ENCODE results near the gene NFS1.
"Not testable (repeated sequence)": the region's sequence is repeated elsewhere in the genome, so short reads cannot be mapped to it uniquely, and the experiment has no call there.

The NFS1 gene

DNA sequence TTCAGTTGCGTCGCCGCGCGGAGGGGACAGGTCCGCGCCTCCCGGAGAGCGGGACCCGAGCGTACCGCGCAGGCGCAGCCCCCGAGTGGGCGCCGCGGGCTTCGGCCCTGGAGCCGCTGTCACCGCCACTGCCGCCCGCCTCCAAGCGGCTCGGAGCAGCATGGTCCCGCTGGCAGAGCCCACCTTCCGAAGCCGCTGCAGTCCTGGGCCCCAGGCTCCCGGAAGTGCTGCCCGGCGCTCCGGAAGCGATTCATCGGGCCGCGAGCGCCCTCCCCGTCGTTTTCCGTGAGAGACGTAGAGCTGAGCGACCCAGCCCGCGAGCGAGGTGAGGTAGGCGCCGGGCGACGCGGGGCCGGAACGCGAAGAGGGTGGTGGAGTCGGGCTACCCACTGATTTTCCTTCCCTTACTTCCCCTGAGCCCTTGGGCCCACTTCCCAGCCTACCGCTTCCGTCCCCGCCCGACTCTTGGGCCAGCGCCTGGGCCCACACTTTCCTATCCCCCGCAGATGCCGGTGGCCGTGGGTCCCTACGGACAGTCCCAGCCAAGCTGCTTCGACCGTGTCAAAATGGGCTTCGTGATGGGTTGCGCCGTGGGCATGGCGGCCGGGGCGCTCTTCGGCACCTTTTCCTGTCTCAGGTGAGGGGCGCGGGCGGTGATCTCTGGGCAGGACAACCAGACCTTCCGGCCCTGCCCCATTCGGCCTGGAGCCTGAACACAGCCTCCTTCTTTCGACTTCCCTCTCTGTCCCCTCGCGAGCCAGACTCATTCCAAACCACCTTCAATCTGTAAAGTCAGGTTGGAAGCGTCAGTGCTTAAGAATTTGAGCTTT, at the start of gene NFS1, which contains the start of gene ROMO1:
NFS1 (minus strand) TSS at position 226 of the 830 bp plus-strand sequence; CDS start at position 162, 64 bp downstream.
ROMO1 (plus strand) TSS at position 279 of the 830 bp plus-strand sequence; CDS start at position 507, 228 bp downstream.
- DNase-seq, result peak; percentile 89

DNA sequence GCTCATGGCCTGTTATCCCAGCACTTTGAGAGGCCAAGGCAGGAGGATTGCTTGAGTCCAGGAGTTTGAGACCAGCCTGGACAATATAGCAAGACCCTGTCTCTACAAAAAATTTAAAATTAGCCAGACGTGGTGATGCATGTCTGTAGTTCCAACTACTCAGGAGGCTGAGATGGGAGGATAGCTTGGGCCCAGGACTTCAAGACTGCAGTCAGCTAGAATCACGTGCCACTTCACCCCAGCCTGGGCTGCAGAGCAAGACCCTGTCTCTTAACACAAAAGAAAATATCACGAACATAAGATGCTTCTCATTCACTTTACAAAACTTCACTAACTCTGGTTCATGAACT, 45.3 kb upstream of the NFS1 start:
- not testable (repeated sequence) for DNase-seq

DNA sequence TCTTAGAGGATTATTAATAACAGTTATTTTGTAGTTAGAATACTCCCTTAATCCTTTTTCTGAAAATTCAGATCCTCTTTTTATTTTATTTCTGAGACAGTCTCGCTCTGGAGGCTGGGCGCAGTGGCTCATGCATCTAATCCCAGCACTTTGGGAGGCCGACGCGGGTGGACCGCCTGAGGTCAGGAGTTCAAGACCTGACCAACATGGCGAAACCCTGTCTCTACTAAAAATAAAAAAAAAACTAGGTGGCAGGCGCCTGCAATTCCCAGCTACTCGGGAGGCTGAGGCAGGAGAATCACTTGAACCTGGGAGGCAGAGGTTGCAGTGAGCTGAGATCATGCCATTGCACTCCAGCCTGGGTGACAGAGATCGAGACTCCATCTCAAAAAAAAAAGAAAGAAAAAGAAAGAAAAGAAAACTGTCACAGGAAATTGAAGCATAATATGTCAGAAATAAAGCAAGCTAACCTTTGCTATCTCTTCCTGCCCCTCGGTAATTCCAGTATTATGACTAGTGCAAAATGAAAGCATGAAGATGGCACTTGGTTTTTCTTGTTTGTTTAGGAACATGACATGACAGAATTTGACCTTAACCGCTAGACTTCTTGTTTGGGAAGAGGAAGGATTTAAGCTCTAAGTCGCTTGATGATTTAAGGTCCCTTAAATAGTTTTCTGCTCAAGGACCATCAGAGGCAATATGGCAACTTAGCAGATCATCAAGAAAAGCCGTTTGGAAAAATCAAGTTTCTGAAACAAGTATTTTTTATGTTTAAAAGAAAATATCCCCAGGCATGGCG, 44.7 kb upstream of the NFS1 start:
- DNase-seq, result no peak

DNA sequence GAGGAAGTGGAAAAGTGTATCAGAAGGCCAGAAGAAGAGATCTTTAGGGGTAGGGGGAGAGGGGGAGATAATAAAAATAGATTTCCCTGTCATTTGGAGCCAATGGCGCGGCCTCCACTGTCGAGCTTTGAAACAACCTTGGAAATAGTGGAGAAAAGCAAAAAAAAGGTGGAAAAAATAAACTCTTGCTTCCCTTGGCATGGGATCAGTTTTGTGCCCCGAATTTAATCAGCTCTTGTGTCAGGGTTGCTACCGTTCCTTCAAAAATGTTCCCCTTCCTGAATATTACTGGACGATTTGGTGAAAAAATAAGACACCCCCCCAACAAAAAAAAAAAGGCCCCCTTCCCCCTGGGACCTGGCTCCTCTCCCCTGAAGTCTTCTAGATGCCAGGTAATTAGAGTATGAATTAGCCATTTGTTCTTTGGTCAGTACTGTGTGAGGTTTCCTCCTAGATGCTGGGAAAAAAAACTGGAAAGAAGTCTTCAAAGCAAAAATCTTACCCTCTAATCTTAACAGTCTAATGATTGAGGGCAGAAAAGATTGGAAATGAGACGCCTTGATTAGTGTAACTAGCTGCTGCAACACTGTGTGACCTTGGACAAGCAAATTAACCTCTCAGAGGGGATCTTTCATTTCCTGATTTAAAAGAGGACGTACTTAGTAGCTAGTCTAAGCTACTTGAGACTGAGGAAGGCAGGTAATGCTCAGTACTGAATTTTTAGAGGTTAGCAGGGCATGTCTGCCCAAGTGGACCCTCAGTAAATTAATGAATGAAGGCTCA, 43.8 kb upstream of the NFS1 start:
- DNase-seq, result no peak

DNA sequence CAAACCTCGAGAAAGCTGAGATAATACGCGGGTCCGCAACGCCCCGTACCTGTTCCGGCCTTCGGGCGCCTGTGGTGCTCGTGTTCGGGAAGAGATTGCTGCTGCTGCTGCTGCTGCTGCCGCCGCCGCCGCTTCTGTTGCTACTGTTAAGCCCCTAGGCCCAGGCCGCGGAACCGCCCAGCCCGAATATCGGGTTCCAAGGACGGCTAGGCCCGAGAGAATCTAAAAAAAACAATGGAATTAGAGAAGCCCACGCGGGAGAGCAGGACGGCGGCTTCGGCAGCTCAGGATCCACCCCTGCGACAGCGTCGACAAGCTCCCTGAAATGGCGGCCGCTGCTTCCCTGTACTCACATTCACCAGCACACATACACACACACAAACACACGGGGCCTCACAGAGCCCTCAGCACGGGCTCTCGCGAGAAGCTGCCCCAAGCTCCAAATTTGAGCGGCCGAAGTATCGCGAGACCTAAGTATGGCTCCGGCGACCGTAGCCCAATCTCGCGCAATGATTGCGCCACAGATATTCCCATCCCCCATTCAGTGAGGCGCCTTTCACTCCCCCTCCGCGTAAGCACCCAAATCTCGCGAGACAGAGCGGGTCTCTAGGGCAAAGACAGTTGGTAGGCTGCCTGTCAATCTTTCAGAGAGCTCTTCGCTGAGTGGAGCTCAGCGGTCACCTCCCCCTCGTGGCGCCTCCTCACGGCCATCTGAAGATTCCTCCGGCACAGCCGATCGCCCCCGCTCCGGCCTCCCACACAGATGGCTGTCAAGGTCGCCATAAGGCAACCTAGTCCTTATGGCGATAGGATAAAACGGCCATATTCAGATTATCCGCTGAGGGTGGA, 43.0 kb upstream of the NFS1 start, which contains the start of gene RBM39:
RBM39 (minus strand) TSS at position 369 of the 849 bp plus-strand sequence. CDS start 1,386 bp downstream, outside the sequence.
- DNase-seq, result peak; percentile 98

DNA sequence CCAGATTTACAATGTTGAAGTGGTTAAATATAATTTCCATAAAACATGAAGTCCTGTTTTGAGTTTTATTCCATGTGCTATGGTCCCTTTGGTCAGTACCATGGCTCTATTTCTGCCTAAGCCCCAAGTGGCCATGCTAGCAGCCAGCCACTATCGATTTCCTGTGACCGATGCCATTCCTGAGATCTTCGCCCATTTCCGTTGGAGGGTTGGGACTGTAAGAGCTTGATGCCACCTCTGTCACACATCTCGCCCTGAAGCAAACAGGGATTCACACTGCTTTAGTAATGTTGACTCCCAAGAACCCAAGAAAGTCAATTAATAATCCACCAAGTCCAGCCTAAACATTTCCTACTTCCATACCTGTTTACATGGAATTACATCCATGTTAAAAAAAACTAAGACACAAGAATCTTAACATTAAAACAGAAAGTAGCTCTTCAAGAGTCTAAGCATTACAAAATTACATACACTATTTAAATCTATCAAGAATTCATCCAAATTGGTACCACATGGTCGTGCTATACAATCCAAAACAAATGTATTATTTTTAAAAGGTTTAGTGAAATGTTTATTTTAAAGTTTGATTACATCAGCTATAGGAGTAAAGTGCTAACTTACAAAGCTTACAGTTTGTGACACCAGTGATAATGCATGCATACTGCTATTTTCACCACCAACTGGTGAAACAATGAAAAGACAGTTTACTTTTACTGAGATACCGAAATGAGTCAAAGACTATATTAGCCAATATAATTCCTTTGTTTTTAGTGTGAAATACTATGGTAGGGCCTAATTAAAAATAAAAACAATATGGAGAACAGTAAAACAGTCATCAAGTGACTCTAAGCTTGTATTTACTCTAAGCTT, 40.4 kb upstream of the NFS1 start:
- DNase-seq, result no peak

DNA sequence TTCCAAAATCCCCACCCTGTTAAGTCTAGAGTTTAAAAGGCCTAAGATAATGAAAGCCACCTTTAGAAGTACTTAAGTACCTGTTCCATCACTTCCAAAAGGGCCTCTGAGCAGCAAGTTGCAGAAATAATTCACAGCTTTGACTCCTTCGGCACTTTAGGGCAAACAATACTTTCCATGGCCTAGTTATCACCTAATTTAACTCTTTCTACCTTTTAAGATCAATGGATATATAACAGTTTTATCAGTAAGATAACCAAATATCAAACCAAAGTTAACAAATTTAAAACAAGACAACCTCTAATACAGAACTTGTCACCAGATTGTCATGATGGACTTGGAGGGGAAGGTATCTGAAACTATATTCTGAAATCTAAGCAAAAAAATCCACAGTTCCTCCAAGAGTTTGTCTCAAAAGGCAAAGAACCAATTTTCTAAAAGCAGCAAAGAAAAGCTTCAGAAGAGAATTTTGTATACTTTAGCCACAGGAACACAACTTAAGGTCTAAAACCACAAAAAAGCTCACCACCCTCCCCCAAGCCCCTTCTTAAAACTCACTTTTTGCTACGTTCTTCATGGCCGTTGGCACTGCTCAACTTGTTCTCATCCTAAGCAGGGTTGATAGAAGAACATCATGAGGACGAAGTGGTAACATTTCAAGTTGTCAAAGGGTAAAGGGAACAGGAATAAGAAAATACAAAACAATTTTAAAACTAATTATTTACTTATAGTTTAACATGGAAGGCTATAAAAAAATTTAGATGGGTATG, 39.4 kb upstream of the NFS1 start:
- no peak for DNase-seq

DNA sequence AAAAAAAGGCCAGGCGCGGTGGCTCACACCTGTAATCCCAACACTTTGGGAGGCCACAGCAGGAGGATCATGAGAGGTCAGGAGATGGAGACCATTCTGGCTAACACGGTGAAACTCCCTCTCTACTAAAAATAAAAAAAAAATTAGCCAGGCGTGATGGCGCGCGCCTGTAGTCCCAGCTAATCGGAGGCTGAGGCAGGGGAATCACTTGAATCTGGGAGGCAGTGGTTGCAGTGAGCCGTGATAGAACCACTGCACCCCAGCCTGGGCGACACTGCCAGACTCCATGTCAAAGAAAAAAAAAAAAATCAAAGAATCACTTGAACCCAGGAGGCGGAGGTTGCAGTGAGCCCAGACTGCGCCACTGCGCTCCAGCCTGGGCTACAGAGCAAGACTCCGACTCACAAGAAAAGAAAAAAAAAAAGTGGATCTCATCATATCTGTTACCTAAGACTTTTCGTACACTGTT, 38.7 kb upstream of the NFS1 start:
- DNase-seq, result no peak

DNA sequence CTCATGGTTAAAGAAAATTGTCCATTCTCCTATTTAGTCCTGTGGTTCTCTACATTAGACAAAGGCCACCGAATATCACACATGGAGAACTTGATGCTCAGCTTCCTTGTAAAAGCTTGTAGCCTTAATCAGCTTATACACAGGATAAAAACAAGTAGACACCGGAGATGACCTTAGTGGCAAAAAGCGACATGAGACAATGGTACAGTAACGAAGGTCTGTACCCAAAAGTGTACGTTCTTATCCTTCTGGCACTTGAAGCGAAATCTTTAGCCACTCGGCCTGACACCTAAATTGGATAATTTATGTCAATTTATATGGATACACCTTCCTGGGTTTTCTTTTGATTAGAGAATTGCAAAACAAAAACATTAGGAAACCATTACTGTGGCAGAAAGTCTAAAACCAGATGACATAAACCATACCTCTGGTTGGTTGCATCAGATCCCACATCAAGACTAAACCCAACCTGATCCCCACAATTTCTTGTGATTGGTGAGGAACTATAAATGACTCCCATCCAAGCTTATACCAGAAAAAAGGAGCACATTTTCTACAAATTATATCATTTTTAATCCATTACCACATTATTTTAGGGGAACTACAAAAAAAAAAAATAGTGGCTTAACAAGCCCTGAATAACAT, 36.8 kb upstream of the NFS1 start:
- DNase-seq, result no peak

DNA sequence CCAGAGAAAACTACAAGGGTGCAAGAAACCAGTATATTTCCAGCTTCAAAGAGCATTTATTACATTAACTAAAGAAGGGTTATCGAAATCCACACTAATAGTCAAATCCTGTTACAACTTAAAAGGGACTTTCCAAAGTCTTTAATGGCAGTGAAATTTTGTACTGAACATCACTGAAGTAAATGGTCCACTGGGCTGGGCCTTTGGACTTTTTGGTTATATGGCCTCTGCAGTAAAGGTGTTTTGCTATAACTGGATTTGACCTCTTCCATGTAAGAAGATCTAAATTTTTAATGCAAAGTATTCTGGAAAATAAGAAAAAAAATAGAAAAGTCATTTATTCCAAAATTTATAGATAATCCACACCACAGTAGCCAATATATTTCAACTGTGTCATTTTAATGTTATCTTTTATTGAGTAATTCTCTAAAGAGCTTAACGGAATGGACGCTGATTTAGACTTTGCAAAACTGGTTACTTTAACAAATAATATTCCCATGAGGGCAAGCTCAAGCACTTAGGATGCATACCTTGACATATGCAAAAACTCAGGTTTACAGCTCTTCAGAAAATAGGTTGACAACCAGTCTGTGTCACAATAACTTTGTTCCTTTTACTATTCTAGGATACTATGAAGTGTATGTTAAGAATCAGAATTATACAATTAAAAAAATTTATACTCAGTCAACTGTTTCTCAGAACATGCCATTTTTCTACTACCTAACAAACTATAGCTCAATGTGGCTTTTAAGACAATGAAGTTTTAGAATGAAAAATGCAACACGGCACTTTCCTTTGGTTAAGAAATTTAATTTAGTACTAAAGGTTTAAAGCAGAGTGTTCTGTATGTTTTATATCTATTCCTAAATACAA, 35.9 kb upstream of the NFS1 start:
- DNase-seq, result no peak

DNA sequence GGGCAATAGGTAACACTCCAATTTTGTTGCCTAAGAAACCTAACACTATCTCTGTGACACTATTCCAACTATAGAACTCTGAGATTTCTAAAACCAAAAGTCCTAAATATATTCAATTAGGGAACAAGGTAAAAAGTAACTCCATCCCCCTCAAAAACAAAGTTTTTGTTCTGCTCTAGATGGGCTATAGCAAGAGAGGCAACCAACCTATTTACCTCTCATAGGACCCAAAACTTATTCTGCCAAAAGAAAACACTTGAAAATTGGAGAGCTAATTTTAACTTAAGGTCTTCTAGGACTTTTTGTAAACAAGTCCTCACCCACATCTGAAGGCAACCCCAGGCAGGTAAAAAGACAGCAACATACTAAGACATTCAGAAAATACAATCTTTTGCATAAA, 35.2 kb upstream of the NFS1 start:
- no peak for DNase-seq

DNA sequence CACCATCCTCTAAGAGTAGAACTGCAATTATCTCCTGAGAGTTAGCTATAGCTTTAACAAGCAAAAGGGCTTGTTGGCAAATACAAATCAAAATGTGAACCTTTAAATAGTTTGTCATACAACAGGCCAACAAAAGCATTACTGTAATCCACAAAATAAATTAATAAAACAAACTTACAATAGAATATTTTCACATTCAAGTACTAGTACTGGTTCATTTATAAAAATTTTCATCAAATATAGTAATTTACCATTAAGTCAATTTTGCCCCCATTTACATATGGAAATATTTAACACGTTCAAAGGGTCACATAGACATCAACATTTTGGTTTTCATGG, 33.5 kb upstream of the NFS1 start:
- no peak for DNase-seq

DNA sequence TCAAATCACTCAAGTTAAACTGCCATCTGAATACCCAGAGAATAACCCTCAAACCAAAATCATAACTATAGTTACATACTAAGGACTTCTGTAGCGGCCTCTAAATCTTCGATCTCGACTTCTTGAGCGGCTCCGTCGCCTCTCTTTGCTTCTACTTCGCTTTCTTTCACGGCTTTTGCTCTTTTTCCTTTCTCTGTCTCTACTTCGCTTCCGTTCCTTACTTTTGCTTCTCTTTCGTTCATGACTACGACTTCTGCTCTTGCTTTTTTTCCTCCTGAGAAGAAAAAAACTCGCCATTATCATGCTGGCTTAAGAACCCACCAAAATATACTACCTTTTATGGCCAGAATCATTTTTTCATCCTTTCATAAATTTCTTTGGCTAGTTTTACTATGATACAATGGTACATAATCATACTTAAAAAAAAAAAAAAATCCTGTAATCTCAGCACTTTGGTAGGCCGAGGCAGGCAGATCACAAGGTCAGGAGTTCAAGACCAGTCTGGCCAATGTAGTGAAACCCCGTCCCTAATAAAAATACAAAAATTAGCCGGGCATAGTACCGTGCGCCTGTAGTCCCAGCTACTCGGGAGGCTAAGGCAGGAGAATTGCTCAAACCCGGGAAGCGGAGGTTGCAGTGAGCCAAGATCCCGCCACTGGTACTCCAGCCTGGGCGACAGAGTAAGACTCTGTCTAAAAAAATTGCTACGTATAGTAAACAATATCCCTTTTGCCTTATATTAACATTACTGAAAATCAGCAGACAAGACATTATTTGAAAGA, 32.9 kb upstream of the NFS1 start:
- no peak for DNase-seq

DNA sequence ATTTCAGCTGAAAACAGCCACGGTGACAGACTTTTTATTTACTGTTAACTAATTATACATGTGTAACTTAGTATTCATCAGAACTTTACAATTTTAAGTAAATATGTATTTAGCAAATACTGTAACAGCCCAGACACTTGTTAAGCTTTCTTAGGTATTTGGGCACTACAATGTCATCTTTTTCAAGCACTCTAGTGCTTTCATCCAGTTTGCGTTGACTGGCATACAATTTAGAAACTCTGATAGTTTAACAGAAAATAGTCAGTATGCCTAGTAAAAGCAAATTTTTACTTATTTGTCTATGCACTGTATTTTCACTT, 32.3 kb upstream of the NFS1 start:
- DNase-seq, result no peak

DNA sequence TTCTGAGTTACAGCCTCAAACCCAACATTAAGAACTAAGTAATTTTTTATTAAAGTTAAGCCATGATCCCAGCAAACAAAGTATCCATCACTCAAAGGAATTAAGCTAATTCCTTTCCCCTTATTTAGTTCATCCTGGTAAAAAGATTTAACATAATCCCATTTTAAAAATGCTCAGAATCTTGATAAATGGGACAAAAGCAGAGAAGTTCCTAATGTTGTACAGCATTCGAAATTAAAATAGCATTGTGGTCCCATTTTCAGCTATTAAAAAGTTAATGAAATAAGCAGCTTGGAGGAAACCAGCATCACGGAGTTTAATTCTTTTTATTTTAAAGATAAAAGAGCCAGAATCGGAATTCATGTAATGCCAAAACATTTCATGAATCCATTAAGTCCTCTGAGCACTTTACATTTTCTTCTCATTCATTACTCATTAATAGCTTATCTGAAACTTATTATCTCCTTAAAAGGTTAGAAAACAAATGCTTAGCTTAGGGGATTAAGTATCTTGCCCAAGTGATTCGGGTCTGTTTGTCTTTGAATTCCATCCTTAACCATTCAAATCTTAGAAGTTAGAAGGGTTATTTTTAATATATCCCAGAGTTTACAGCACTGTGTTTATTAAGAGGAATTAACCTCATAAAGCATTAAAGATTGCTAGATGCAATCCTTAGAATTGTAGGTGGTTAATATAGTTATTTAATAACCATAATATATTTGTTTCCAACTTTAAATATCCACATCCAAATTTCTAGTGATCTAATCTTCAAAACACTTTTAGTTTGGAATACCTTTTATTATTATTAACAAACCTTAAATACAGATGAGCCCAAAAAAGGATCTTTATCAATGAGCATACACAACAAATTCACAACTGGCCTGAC, 31.7 kb upstream of the NFS1 start:
- DNase-seq, result no peak

DNA sequence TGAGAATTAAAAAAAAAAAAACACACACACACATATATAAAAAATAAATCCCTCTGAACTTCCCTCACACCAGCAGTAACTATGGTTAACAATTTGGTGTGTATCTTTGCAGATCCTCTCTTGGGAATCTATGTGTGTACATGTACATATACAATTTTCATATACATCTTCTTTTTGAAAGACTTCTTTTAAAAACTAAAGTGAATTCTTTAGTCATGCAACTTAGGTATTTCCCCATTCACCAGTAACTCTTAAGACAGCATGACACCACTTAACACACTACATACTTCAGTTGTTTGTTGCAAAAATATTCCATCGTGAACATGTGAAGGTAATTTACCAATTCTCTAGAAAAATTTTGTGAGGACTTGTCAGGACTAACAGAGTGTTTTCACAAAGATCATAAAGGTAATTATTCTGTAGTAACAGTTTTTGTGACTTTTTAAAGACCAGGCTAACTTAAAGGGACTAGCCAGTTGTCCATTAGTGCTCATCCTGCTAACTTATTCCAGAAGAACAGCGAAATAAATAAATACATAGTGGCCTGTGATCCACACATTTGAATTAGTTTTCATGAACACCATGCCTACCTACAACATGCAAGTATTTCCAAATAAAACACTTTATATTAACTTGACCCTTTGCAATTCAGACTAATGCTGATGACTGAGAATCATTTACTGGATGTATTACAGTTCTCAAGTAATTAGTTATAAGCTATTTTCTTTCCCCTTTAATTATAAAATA, 30.9 kb upstream of the NFS1 start:
- no peak for DNase-seq

All from activated naive CD4-positive, alpha-beta T cell treated with Interleukin-2 at 50 U/mL for 16 hours (primary cell).